ENCODE measurements around the gene ATXN1.

Gene ATXN1

GRCh38 chr6:16698162-16698533 is 63.1 kb downstream of the ATXN1 start:
- DNase-seq (ENCODE audit: low spot score) = no peak

- DNase-seq (ENCODE audit: low spot score) = no peak
These were observed 63.7 kb downstream of the ATXN1 start for GRCh38 chr6:16697437-16698161.

GRCh38 chr6:16696496-16696895 is 64.8 kb downstream of the ATXN1 start:
- no peak for DNase-seq (ENCODE audit: low spot score)

GRCh38 chr6:16694781-16695578 is 66.3 kb downstream of the ATXN1 start:
- DNase-seq (ENCODE audit: low spot score) = no peak

GRCh38 chr6:16691324-16691723 is 69.9 kb downstream of the ATXN1 start:
- no peak for DNase-seq (ENCODE audit: low spot score)

GRCh38 chr6:16690608-16691142 is 70.6 kb downstream of the ATXN1 start:
- DNase-seq (ENCODE audit: low spot score) = no peak

GRCh38 chr6:16689788-16690607 is 71.3 kb downstream of the ATXN1 start:
- no peak for DNase-seq (ENCODE audit: low spot score)

- DNase-seq (ENCODE audit: low spot score) = no peak
These were observed 72.2 kb downstream of the ATXN1 start for GRCh38 chr6:16688984-16689636.

GRCh38 chr6:16688436-16688835 is 72.8 kb downstream of the ATXN1 start:
- DNase-seq (ENCODE audit: low spot score) = no peak

- DNase-seq (ENCODE audit: low spot score) = no peak
These were observed 74.2 kb downstream of the ATXN1 start for GRCh38 chr6:16687045-16687444.

- no peak for DNase-seq (ENCODE audit: low spot score)
These were observed 76.2 kb downstream of the ATXN1 start for GRCh38 chr6:16684896-16685554.

GRCh38 chr6:16684195-16684689 is 77.0 kb downstream of the ATXN1 start:
- no peak for DNase-seq (ENCODE audit: low spot score)

GRCh38 chr6:16683641-16684194 is 77.5 kb downstream of the ATXN1 start:
- DNase-seq (ENCODE audit: low spot score) = no peak

GRCh38 chr6:16681260-16681873 is 79.9 kb downstream of the ATXN1 start:
- no peak for DNase-seq (ENCODE audit: low spot score)

GRCh38 chr6:16679050-16679449 is 82.2 kb downstream of the ATXN1 start:
- no peak for DNase-seq (ENCODE audit: low spot score)

GRCh38 chr6:16677458-16677857 is 83.8 kb downstream of the ATXN1 start:
- DNase-seq (ENCODE audit: low spot score) = no peak

- DNase-seq (ENCODE audit: low spot score) = no peak
These were observed 84.3 kb downstream of the ATXN1 start for GRCh38 chr6:16676978-16677377.

GRCh38 chr6:16676376-16676775 is 84.9 kb downstream of the ATXN1 start:
- DNase-seq (ENCODE audit: low spot score) = no peak

- no peak for DNase-seq (ENCODE audit: low spot score)
These were observed 86.4 kb downstream of the ATXN1 start for GRCh38 chr6:16674801-16675392.

Measured in ecto neural progenitor cell (in vitro differentiated cells).